ENCODE data around the gene TMEM242.

Gene TMEM242

GRCh38 chr6:157261606-157262005 lies 61.7 kb downstream of the TMEM242 start:
- no peak for DNase-seq (ENCODE audit: low read depth in 1 of 2, low spot score in 1 of 2)
- no peak for TF ChIP-seq JUND (IDR thresholded peaks at IDR 0.05; ENCODE audit: low read depth)
- in situ Hi-C loops (cut with HindIII; ENCODE audit: low pct_unique_long_range_greater_than_20kb, low sequenced_read_pairs): no loop called here

GRCh38 chr6:157260735-157261410 lies 62.4 kb downstream of the TMEM242 start:
- no peak for TF ChIP-seq JUND (IDR thresholded peaks at IDR 0.05; ENCODE audit: low read depth)
- no peak for DNase-seq (ENCODE audit: low read depth in 1 of 2, low spot score in 1 of 2)
- in situ Hi-C loops (cut with HindIII; ENCODE audit: low pct_unique_long_range_greater_than_20kb, low sequenced_read_pairs): no loop called here

DNA sequence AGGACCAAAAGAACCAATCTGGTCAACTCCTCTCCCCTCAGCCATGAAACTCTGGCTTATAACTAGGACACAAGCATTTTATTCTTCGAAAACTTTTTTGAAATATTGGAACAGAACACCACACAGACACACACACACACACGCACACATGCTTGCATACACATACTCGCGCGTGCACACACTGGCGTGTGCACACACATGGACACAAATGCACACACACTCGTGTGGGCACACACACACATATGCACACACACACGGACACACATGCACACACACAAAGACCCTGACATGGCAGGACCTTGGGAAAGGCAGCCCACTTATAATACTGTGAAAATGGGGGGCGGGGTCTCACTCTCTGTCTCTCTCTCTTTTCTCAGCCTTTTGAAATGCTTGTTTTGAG lies 63.9 kb downstream of the TMEM242 start:
- DNase-seq (ENCODE audit: low read depth in 1 of 2, low spot score in 1 of 2): no peak
- in situ Hi-C loops (cut with HindIII; ENCODE audit: low pct_unique_long_range_greater_than_20kb, low sequenced_read_pairs): no loop called here
- TF ChIP-seq JUND (IDR thresholded peaks at IDR 0.05; ENCODE audit: low read depth): no peak

- no peak for TF ChIP-seq JUND (IDR thresholded peaks at IDR 0.05; ENCODE audit: low read depth)
- in situ Hi-C loops (cut with HindIII; ENCODE audit: low pct_unique_long_range_greater_than_20kb, low sequenced_read_pairs): no loop called here
- DNase-seq (ENCODE audit: low read depth in 1 of 2, low spot score in 1 of 2): no peak
Observed at GRCh38 chr6:157258878-157259277, 64.4 kb downstream of the TMEM242 start.

- in situ Hi-C loops (cut with HindIII; ENCODE audit: low pct_unique_long_range_greater_than_20kb, low sequenced_read_pairs): no loop called here
- TF ChIP-seq JUND (IDR thresholded peaks at IDR 0.05; ENCODE audit: low read depth): no peak
- no peak for DNase-seq (ENCODE audit: low read depth in 1 of 2, low spot score in 1 of 2)
Observed at GRCh38 chr6:157255079-157255478, 68.2 kb downstream of the TMEM242 start.

GRCh38 chr6:157254538-157254937 lies 68.8 kb downstream of the TMEM242 start:
- no peak for DNase-seq (ENCODE audit: low read depth in 1 of 2, low spot score in 1 of 2)
- no peak for TF ChIP-seq JUND (IDR thresholded peaks at IDR 0.05; ENCODE audit: low read depth)
- in situ Hi-C loops (cut with HindIII; ENCODE audit: low pct_unique_long_range_greater_than_20kb, low sequenced_read_pairs): no loop called here

DNA sequence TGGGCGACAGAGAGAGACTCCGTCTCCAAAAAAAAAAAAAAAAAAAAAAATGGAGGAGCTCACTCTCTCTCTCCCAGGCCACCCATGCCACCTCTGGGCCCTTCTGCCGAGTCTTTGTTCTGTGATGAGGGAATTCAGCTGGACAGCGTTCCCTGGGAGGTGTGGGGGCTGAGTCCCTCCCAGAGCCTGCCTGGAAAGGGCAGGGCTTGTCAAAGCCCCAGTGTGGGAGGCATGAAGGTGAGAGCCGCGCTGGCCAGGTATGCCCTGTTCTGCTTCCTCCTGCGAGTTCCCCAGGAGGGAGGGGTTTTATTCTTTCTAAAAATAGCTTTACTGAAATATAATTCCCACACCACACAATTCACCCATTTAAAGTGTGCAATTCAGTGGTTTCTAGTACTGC lies 69.6 kb downstream of the TMEM242 start:
- TF ChIP-seq JUND (IDR thresholded peaks at IDR 0.05; ENCODE audit: low read depth): no peak
- in situ Hi-C loops (cut with HindIII; ENCODE audit: low pct_unique_long_range_greater_than_20kb, low sequenced_read_pairs): no loop called here
- no peak for DNase-seq (ENCODE audit: low read depth in 1 of 2, low spot score in 1 of 2)

DNA sequence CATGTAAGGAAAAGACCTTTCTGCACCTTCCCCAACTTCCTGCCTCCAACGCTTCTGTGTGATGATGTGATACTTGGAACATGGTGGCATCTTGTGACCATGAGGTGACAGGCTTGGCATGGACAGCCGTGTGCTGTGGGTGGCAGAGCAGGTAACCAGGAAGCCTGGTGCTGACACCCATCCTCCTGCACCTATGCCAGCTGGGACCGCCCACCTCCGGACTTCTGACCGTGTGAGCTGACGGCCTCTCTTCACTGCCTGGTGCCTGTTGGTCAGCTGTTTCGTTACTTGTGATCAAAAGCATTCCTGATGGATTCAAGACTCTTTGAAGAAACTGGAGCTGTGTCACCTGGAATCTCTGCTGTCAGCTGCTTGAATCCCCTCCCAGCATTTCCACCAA lies 70.3 kb downstream of the TMEM242 start:
- in situ Hi-C loops (cut with HindIII; ENCODE audit: low pct_unique_long_range_greater_than_20kb, low sequenced_read_pairs): no loop called here
- TF ChIP-seq JUND (IDR thresholded peaks at IDR 0.05; ENCODE audit: low read depth): no peak
- DNase-seq (ENCODE audit: low read depth in 1 of 2, low spot score in 1 of 2): no peak

DNA sequence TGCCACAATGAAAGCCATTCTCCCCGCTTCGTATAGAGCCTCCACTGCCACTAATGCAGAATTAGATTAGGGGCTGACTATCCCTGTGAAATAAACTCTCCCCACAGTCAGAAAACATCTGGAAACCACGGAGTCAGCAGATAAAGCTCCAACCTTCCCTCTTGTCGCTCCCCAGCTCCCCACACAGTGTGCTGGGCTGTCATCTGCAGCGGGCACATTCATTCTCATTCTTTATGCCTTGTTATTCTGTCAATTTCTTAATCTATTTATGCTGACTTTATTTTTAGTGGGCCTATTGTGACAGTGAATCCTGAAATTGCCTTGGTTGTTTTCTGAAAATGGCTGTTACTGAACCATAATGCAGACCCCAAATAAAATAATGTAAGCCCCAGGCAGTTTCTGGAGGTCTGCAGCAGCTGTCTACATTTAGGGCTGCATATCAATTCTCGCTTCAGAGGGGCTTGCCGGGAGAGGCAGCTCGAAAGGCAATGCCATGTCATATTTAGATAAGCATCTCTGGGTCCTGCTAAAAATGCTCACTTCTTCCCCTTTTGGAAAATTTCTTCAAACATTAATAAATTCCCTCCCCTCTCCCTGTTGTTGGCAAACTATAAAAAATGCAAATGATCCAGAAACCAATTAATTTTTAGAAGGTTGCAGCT lies 71.6 kb downstream of the TMEM242 start:
- TF ChIP-seq JUND (IDR thresholded peaks at IDR 0.05; ENCODE audit: low read depth): no peak
- in situ Hi-C loops (cut with HindIII; ENCODE audit: low pct_unique_long_range_greater_than_20kb, low sequenced_read_pairs): no loop called here
- DNase-seq (ENCODE audit: low read depth in 1 of 2, low spot score in 1 of 2): no peak

DNA sequence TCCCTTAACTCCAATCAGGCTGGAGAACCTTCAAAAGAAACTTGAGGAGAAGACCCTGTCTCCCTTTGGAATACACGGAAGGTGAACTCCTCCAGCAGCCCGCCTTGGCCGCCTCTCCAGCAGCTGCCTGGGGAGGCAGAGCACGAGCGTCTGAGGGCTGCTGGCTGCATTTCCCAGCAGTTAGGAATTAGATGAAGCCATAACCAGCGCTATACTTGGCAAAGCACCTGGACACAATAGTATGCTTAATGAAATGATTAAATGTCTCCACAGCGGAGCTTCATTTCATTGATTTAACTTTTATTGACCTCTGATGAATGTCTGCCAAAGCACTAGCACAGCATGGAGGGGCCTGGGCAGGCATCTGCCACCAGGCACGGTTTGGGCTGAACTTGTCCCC lies 73.5 kb downstream of the TMEM242 start:
- in situ Hi-C loops (cut with HindIII; ENCODE audit: low pct_unique_long_range_greater_than_20kb, low sequenced_read_pairs): no loop called here
- no peak for TF ChIP-seq JUND (IDR thresholded peaks at IDR 0.05; ENCODE audit: low read depth)

DNA sequence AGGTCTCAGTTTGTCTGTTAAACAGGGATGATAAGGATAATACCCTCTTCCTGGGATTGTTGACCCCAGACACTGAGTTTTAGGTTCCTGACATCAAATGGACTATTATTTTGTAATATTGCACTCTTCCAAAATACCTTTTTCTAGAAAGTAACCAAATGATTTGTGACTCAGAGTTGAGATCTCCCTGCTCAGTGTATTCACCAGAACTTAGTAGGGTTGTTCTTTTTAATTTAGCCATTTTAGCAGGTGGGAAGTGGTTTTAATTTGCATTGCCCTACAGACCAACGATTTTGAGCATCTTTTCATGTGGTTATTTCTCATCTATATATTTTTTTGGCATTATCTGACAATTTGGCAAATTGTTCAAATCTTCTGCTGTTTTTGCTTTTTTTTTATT lies 75.1 kb downstream of the TMEM242 start:
- in situ Hi-C loops (cut with HindIII; ENCODE audit: low pct_unique_long_range_greater_than_20kb, low sequenced_read_pairs): no loop called here
- DNase-seq (ENCODE audit: low read depth in 1 of 2, low spot score in 1 of 2): no peak
- TF ChIP-seq JUND (IDR thresholded peaks at IDR 0.05; ENCODE audit: low read depth): no peak

More for the DNA sequence above, 73.5 kb downstream of the TMEM242 start:
- no peak for DNase-seq (ENCODE audit: low read depth in 1 of 2, low spot score in 1 of 2)

DNA sequence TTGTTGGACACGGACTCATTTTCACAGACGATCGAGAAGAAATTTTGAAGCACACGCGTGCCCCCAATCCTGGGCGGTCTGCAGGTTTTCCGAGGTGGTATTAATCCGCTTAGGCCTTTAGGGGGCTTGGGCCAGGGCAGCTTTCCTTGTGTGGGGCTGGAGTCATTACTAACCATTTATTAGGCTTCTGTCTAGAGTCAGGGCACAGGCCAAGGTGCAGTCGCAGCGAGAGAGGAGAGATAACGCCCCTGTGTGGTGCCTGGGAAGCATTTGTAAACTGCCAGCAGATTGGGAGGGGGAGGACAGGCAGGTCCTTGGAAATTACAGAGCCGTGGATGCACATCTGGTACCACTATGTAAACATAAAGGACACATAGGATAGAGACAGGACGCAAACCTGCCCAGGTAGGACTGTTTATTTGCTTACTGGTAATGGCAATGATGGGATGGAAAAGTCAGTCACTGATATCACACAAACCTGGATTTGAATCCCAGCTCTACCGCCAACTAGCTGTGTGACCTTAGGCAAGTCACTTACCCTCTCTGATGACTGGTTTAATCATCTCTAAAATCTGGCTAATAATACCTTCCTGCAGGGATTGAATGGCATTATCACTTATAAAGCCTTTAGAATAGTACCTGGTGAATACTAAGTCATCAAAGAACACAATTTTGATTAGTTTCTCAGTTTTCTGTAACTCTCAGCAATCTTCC lies 76.4 kb downstream of the TMEM242 start:
- no peak for TF ChIP-seq JUND (IDR thresholded peaks at IDR 0.05; ENCODE audit: low read depth)
- no peak for DNase-seq (ENCODE audit: low read depth in 1 of 2, low spot score in 1 of 2)
- in situ Hi-C loops (cut with HindIII; ENCODE audit: low pct_unique_long_range_greater_than_20kb, low sequenced_read_pairs): no loop called here

GRCh38 chr6:157246048-157246630 lies 77.2 kb downstream of the TMEM242 start:
- TF ChIP-seq JUND (IDR thresholded peaks at IDR 0.05; ENCODE audit: low read depth): no peak
- no peak for DNase-seq (ENCODE audit: low read depth in 1 of 2, low spot score in 1 of 2)
- in situ Hi-C loops (cut with HindIII; ENCODE audit: low pct_unique_long_range_greater_than_20kb, low sequenced_read_pairs): no loop called here

Data from T47D (cell line).